Heart left ventricle (tissue), 16 donors: ENCODE results near the gene MRGPRX4. TPM values are rescaled to one million over a fixed set of nuclear protein-coding genes. Genes with fewer than 3 reads are reported as not detected.

Experiments used
- ATAC-seq, 4 donors: fragments of 200-7000 bp; cut with Tn5 transposase; one replicate each; pipeline ENCODE4 v1.9.1; 2020 to 2022; ENCODE audit warnings: moderate library complexity in 4 of 4, mild to moderate bottlenecking in 3 of 4, moderate number of reproducible peaks in 1 of 4
- DNase-seq, 5 donors: peaks; one replicate each; pipeline ENCODE4 v3.0.0-alpha.2; 2020
- H3K27ac ChIP-seq, 12 donors: fragments of 200-600 bp; sonication (generic) in 4 of 12; one replicate each; pipeline versions ENCODE4 v1.5.0 to v1.8.0; 2016 to 2022; ENCODE audit warnings: mild to moderate bottlenecking in 2 of 12
- H3K27me3 ChIP-seq, 9 donors: fragments of 200-600 bp; sonication (generic) in 2 of 9; one replicate each; pipeline versions ENCODE4 v1.5.1 to v1.8.0; 2016 to 2022; ENCODE audit warnings: mild to moderate bottlenecking in 3 of 9
- H3K36me3 ChIP-seq, 9 donors: fragments of 200-600 bp; sonication (generic) in 2 of 9; one replicate each; pipeline versions ENCODE4 v1.5.0 to v1.8.0; 2018 to 2022; ENCODE audit warnings: mild to moderate bottlenecking in 2 of 9
- H3K4me1 ChIP-seq, 12 donors: fragments of 200-600 bp; sonication (generic) in 4 of 12; one replicate each; pipeline versions ENCODE4 v1.5.0 to v1.8.0; 2016 to 2022; ENCODE audit warnings: mild to moderate bottlenecking in 3 of 12
- H3K4me3 ChIP-seq, 12 donors: fragments of 200-600 bp; sonication (generic) in 4 of 12; one replicate each; pipeline versions ENCODE4 v1.5.0 to v1.8.0; 2017 to 2022; ENCODE audit warnings: mild to moderate bottlenecking in 9 of 12, moderate library complexity in 4 of 12
- H3K9me3 ChIP-seq, 12 donors: fragments of 200-600 bp; sonication (generic) in 4 of 12; one replicate each; pipeline versions ENCODE4 v1.5.0 to v1.8.0; 2016 to 2022; ENCODE audit warnings: mild to moderate bottlenecking in 1 of 12
- CTCF ChIP-seq, 12 donors: fragments of 200-600 bp; sonication (generic) in 4 of 12; IDR thresholded peaks; one replicate each; pipeline versions ENCODE4 v1.5.0 to v1.8.0; 2018 to 2022; ENCODE audit warnings: antibody characterized with exemption in 12 of 12, mild to moderate bottlenecking in 5 of 12
- POLR2A ChIP-seq, 2 donors: fragments of 450-650 bp; IDR thresholded peaks; one replicate each; pipeline ENCODE4 v1.6.1; 2017; ENCODE audit warnings: antibody characterized with exemption in 2 of 2, mild to moderate bottlenecking in 2 of 2, moderate library complexity in 2 of 2
- WGBS, 4 donors: extraction: QIAGEN DNeasy Blood & Tissue Kit in 2 of 4; methylation state at CpG; one replicate each; pipeline versions ENCODE4 v1.1.5 to v1.1.7; 2013 to 2018; 5-methylcytosine and 5-hydroxymethylcytosine counted together
- intact Hi-C, 10 donors: fragments of 100-400 bp; cut with DNase I; formaldehyde crosslinking; loops; one replicate each; pipeline versions ENCODE4 v1.11.1 to v1.14.2; 2022
- polyA plus RNA-seq, 2 donors: library from polyadenylated mRNA; stranded (reverse); fragments of 200-250 nt; gene quantifications; one replicate each; pipeline ENCODE4 v1.2.3, GENCODE V29; 2013
- total RNA-seq, 9 donors: library from RNA; depleted of rRNA in 2 of 9; stranded (reverse); fragments of >200 nt in 2 of 9; fragmentation: NEBNext Ultra II Directional in 3 of 9; extraction: Animal tissue kit (Norgen Biotek cat#: 25700) in 3 of 9; gene quantifications; one replicate each; pipeline versions ENCODE4 v1.1.0 to v1.2.4, GENCODE V29; 2016 to 2023
- donor health status: ischemic (EF 13 %, LVEDD 7.1; RV severe dilation, severe dysfunction).
- donor health status: healthy with polysubstance abuse.
- donor health status: DM: no; HTN: yes; CAD: no.
- donor health status: DM: no; HTN: no; CAD: no.
- donor health status: ischemic (EF 25% LVEDD 6.9; RV normal size, moderate dysfunction).
- donor health status: ischemic (EF 25% LVEDD 5.7; RV mildly dilated, moderate dysfunction).
- donor health status: healthy.
- donor health status: DM: yes; HTN: yes; CAD: no.
- donor health status: ischemic (EF 35%, LVEDD 5.7; RV mildly dilated, moderate dysfunction).
- donor health status: nonischemic (EF 11% LVEDD 7.7; RV severe dilation, severe dysfunction).
- donor health status: DM: yes; HTN: yes; CAD: no.
- donor health status: PGD.
- donor health status: ischemic (EF 29% LVEDD 5.4; RV normal size, mild dysfunction).
- donor health status: nonischemic (EF 23%, LVEDD 6.1; RV moderate dilation, normal function).

MRGPRX4 gene
- total and polyA plus RNA-seq, 11 donors: not detected

GRCh38 chr11:18204771-18205170 is 32.1 kb downstream of the MRGPRX4 start:
- peaks cover 0 to 4% (median 0%) of the 10 kb centered on the region in 12 donors for H3K9me3 ChIP-seq
- no peak for DNase-seq
- H3K27ac ChIP-seq: no peak overlapping the region
- no peak for ATAC-seq
- TF ChIP-seq POLR2A (IDR thresholded peaks at IDR 0.05) (no peak), CTCF (IDR thresholded peaks at IDR 0.05) (no peak)
- no peak overlapping the region for H3K4me3 ChIP-seq
- H3K36me3 ChIP-seq: no peaks in the 10 kb centered on the region
- peaks cover 0 to 46% (median 7%) of the 10 kb centered on the region in 9 donors for H3K27me3 ChIP-seq
- H3K4me1 ChIP-seq: no peaks in the 10 kb centered on the region
- intact Hi-C loops: no loop called here

GRCh38 chr11:18209058-18209457 is 36.4 kb downstream of the MRGPRX4 start:
- DNase-seq (no peak), ATAC-seq (no peak)
- Histone ChIP-seq H3K4me1 (no peaks in the 10 kb centered on the region), H3K36me3 (no peaks in the 10 kb centered on the region), H3K9me3 (no peaks in the 10 kb centered on the region), H3K4me3 (no peak overlapping the region), H3K27ac (no peak overlapping the region), H3K27me3 (peaks cover 0 to 37% (median 7%) of the 10 kb centered on the region in 9 donors)
- intact Hi-C loops: no loop called here
- TF ChIP-seq CTCF (IDR thresholded peaks at IDR 0.05): no peak
- 16 to 25% (median 18%) methylated on average over 14 to 33 of the region's 33 CpGs for WGBS, 4 donors

GRCh38 chr11:18221274-18221876 is 48.7 kb downstream of the MRGPRX4 start:
- peak in 1 of 4 donors; percentile 33 for ATAC-seq
- intact Hi-C loops: no loop called here
- TF ChIP-seq POLR2A (IDR thresholded peaks at IDR 0.05) (no peak), CTCF (IDR thresholded peaks at IDR 0.05) (no peak)
- Histone ChIP-seq H3K4me1 (no peaks in the 10 kb centered on the region), H3K36me3 (no peaks in the 10 kb centered on the region), H3K4me3 (no peak overlapping the region), H3K9me3 (peaks cover 0 to 5% (median 0%) of the 10 kb centered on the region in 12 donors), H3K27ac (no peak overlapping the region), H3K27me3 (no peaks in the 10 kb centered on the region)
- WGBS, 4 donors: 70 to 100% (median 78%) methylated on average over 2 to 5 of the region's 5 CpGs
- no peak for DNase-seq

GRCh38 chr11:18222814-18223421 is 50.3 kb downstream of the MRGPRX4 start:
- Histone ChIP-seq H3K4me3 (no peak overlapping the region), H3K27ac (no peak overlapping the region), H3K36me3 (no peaks in the 10 kb centered on the region), H3K27me3 (no peaks in the 10 kb centered on the region), H3K4me1 (no peaks in the 10 kb centered on the region), H3K9me3 (peaks cover 0 to 5% (median 0%) of the 10 kb centered on the region in 12 donors)
- DNase-seq (no peak), ATAC-seq (peak in 1 of 4 donors; percentile 29)
- 88 to 94% (median 91%) methylated on average over 3 of the region's 3 CpGs for WGBS, 4 donors
- TF ChIP-seq POLR2A (IDR thresholded peaks at IDR 0.05) (no peak), CTCF (IDR thresholded peaks at IDR 0.05) (no peak)
- intact Hi-C loops: no loop called here

Other genes with a start within 250 kb of the MRGPRX4 start
- gene SERGEF, start 159.8 kb upstream of the MRGPRX4 start, total RNA-seq: 10 to 100 TPM; 11.6 to 26.4 (median 22.1) TPM
- gene SERGEF, start 159.8 kb upstream of the MRGPRX4 start, polyA plus RNA-seq: 10 to 100 TPM; 16.0 to 55.0 TPM
- gene TPH1, start 126.6 kb upstream of the MRGPRX4 start, total RNA-seq: under 1 TPM in 4 of 9 donors, not detected in 5; 0.06 to 0.45 (median 0.19) TPM
- gene TPH1, start 126.6 kb upstream of the MRGPRX4 start, polyA plus RNA-seq: under 1 TPM; 0.11 to 0.19 TPM
- 1 to 10 TPM; 4.9 to 7.6 (median 6.6) TPM for gene SAAL1, start 66.8 kb upstream of the MRGPRX4 start, total RNA-seq
- 10 to 100 TPM in 1 of 2 donors, 1 to 10 TPM in 1; 7.5 to 10.9 TPM for gene SAAL1, start 66.8 kb upstream of the MRGPRX4 start, polyA plus RNA-seq
- gene MRGPRX3, start 40.3 kb upstream of the MRGPRX4 start, total RNA-seq: not detected
- gene MRGPRX3, start 40.3 kb upstream of the MRGPRX4 start, polyA plus RNA-seq: not detected
- gene SAA4, start 64.0 kb downstream of the MRGPRX4 start, total RNA-seq: not detected
- gene SAA4, start 64.0 kb downstream of the MRGPRX4 start, polyA plus RNA-seq: not detected
- 1 to 10 TPM in 3 of 9 donors, under 1 TPM in 1, not detected in 5; 0.56 to 2.2 (median 1.3) TPM for gene SAA2, start 75.8 kb downstream of the MRGPRX4 start, total RNA-seq
- gene SAA2, start 75.8 kb downstream of the MRGPRX4 start, polyA plus RNA-seq: 1 to 10 TPM in 1 of 2 donors, not detected in 1; 1.9 TPM
- 1 to 10 TPM in 4 of 9 donors, not detected in 5; 1.4 to 8.6 (median 2.3) TPM for gene SAA1, start 93.4 kb downstream of the MRGPRX4 start, total RNA-seq
- gene SAA1, start 93.4 kb downstream of the MRGPRX4 start, polyA plus RNA-seq: 1 to 10 TPM; 6.0 to 7.2 TPM
- gene HPS5, start 149.3 kb downstream of the MRGPRX4 start, total RNA-seq: 10 to 100 TPM in 7 of 9 donors, 1 to 10 TPM in 2; 6.4 to 19.3 (median 12.5) TPM
- 1 to 10 TPM; 6.1 to 9.8 TPM for gene HPS5, start 149.3 kb downstream of the MRGPRX4 start, polyA plus RNA-seq
- 10 to 100 TPM; 19.8 to 37.2 (median 25.4) TPM for gene GTF2H1, start 149.7 kb downstream of the MRGPRX4 start, total RNA-seq
- 10 to 100 TPM; 11.1 to 31.2 TPM for gene GTF2H1, start 149.7 kb downstream of the MRGPRX4 start, polyA plus RNA-seq
- 100 to 1,000 TPM; 191 to 688 (median 322) TPM for gene LDHA, start 221.7 kb downstream of the MRGPRX4 start, total RNA-seq
- 100 to 1,000 TPM; 212 to 961 TPM for gene LDHA, start 221.7 kb downstream of the MRGPRX4 start, polyA plus RNA-seq
- 1 to 10 TPM in 2 of 9 donors, not detected in 7; 1.6 to 1.9 TPM for gene LDHC, start 239.5 kb downstream of the MRGPRX4 start, total RNA-seq
- 1 to 10 TPM in 1 of 2 donors, not detected in 1; 1.5 TPM for gene LDHC, start 239.5 kb downstream of the MRGPRX4 start, polyA plus RNA-seq